Stimulated activated CD4-positive, alpha-beta T cell treated with anti-CD3 and anti-CD28 coated beads, Interleukin-15, amount 100 ng/mL, for 1 hour (primary cell): ENCODE results near the gene GLRB.
"Not testable (repeated sequence)": the region's sequence is repeated elsewhere in the genome, so short reads cannot be mapped to it uniquely, and the experiment has no call there.

ENCODE experiments used
- DNase-seq, 2 donors: peaks; one replicate each; pipeline ENCODE4 v3.0.0-alpha.2; 2020; ENCODE audit warnings: low read depth in 1 of 2, low spot score in 1 of 2

Gene GLRB

GRCh38 chr4:157127571-157127970 lies 51.6 kb downstream of the GLRB start:
- DNase-seq, result no peak

- DNase-seq, result no peak
Observed at GRCh38 chr4:157128395-157128794, 52.4 kb downstream of the GLRB start.

GRCh38 chr4:157141976-157142375 lies 66.0 kb downstream of the GLRB start:
- no peak for DNase-seq

- no peak for DNase-seq
Observed at GRCh38 chr4:157143369-157143768, 67.4 kb downstream of the GLRB start.

GRCh38 chr4:157151711-157152110 lies 75.8 kb downstream of the GLRB start:
- DNase-seq, result no peak

- DNase-seq, result no peak
Observed at GRCh38 chr4:157165935-157166610, 90.1 kb downstream of the GLRB start.

- no peak for DNase-seq
Observed at GRCh38 chr4:157170321-157170720, 94.4 kb downstream of the GLRB start.

GRCh38 chr4:157172011-157172410 lies 96.1 kb downstream of the GLRB start:
- no peak for DNase-seq

GRCh38 chr4:157180268-157180667 lies 104.3 kb downstream of the GLRB start:
- not testable (repeated sequence) for DNase-seq

GRCh38 chr4:157184300-157184699 lies 108.3 kb downstream of the GLRB start:
- no peak for DNase-seq

GRCh38 chr4:157185363-157185762 lies 109.4 kb downstream of the GLRB start:
- DNase-seq, result no peak

GRCh38 chr4:157195374-157195773 lies 119.4 kb downstream of the GLRB start:
- DNase-seq, result no peak

- DNase-seq, result no peak
Observed at GRCh38 chr4:157196046-157196445, 120.1 kb downstream of the GLRB start.

- no peak for DNase-seq
Observed at GRCh38 chr4:157204634-157205244, 128.8 kb downstream of the GLRB start.

- DNase-seq, result no peak
Observed at GRCh38 chr4:157217708-157218107, 141.8 kb downstream of the GLRB start.

GRCh38 chr4:157219711-157220370 lies 143.9 kb downstream of the GLRB start:
- DNase-seq, result no peak

GRCh38 chr4:157220371-157220881 lies 144.5 kb downstream of the GLRB start, which contains the start of gene GRIA2:
Gene GRIA2, plus strand, starts transcription at chr4:157220728. Its CDS starts 315 bp downstream, at chr4:157221043.
- DNase-seq, result no peak

- no peak for DNase-seq
Observed at GRCh38 chr4:157221426-157221894, 145.5 kb downstream of the GLRB start.
